GM19099 (cell line): Measurements from ENCODE around the gene PDCD6IP.

Source experiments
- POLR2A ChIP-seq: IDR thresholded peaks from 3 replicates; pipeline ENCODE4 v1.6.1; 2011; ENCODE audit warnings: low read depth; ENCODE audit not compliant: insufficient read length; ENCODE audit errors: extremely low read depth

Gene PDCD6IP

DNA sequence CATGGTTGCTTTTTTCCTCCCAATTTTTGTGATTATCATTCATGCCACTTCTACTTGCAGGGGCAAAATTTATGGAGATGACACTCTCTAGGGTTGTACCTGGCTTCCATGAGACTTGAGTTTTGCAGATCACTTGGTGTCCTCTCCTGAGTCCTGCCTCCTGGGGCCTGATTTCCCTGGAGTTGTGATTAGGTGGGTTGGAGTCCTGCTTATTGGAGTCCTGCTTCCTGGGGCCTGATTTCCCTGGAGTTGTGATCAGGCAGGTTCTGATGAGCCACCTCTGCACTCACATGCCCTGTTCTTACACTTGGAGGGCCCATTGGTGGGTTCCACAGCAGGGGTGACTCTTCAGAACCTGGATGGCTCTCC lies 102.0 kb downstream of the PDCD6IP start:
- TF ChIP-seq POLR2A = no peak

DNA sequence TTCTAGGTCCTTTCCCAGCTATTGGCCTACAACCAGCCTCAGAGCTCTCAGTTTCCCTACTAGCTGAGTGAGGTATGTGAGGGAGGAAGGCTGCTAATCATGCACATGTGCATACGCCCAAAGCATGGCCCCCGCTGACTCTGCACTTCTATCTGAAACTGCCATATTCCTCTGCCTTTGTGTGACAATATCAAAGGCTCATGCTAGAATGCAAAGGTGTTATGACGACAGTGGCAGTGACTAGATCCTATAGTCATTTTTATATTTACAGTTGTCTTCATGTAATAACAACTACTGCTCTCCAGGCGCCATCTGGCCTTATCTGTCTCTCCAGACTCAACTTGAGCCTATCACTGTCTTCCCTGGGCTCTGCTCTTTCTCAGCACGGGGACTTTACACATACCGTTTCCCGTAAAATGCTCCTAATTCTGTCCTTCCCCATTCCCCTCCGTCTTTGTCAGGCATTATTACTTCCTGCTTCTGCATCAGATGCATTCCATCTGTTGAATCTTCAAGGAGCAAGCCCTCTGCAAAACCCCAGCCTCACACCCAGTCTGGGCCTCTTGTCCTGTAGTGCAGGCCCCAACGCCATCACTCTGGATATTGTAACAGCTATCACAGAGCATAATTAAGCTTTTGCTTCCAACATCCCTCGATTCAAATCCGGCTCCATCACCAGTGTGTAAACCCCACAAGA lies 102.5 kb downstream of the PDCD6IP start:
- TF ChIP-seq POLR2A = no peak

DNA sequence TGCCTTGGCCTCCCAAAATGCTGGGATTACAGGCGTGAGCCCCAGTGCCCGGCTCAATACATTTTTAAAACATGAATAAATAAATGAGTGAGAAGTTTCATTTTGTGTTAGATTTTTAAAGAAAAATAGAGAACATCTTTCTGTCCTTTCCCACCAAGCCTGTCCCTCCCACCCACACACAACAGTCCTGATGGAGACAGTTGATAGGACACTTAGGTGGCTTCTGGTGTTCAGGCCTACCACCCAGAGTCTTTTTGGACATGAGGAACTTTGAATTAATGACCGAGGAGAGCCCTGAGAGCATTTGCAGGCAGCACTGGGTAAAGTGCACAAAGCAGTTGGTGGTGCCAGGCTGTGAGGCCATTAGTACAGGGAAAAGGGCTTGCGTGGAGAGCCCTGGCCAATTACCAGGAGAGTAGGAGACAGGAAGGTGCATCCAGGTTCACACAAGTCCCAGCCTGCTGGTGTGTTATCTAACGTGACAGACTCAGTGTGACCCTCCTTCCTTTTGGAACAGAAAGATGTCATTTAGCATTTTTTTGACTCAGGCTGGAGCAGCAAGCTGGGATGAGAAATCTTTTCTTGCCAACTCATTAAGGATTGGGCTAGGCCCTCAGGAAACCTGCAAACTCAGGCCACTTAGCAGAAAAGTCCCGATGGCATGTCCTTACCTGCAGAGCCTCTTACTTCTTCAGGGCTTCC lies 103.6 kb downstream of the PDCD6IP start:
- TF ChIP-seq POLR2A = no peak

DNA sequence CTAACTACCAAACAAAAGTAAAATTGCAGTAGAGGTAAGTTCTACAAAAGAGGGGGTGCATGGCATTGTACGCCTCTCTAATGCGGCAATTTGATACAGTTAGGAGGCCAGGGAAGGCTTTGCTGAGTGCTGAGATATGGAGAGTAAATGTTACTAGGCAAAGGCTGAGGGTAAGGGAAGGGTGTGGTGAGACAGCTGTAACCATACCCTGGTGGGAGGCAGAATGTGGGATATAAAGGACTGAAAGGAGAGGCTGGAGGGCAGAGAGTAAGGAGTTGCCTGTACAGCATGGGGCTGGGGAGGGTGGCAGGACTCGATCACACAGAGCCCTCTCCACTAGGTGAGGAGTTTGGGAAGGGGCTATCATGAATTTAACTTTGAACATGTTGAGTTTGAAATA lies 106.3 kb downstream of the PDCD6IP start:
- TF ChIP-seq POLR2A = no peak

DNA sequence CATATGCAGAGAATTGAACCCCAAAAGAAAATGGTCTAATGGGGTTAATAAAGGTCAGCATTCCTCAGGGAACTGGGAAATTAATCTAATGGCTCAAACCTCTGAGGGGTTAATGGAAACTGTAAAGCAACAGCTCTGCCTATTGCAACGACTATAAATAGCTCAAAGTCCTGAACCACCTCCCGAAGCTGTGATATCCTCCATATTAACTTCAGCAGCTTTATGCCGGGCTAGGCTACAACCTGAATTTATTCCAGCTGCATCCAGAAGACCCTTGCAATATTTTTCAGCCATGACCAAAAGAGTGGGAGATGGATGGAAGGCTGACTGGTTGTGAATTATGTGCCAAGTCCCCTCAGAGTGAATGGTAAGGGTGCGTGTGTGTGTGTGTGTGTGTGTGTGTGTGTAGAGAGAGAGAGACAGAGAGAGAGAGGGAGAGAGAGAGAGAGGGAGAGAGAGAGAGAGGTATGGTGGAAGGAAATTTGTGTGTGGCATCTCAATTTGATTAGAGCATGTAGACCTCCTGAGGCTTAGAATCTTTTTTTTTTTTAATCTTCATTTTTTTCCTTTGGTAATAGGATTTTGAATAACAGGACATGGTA lies 109.9 kb downstream of the PDCD6IP start:
- TF ChIP-seq POLR2A = no peak

DNA sequence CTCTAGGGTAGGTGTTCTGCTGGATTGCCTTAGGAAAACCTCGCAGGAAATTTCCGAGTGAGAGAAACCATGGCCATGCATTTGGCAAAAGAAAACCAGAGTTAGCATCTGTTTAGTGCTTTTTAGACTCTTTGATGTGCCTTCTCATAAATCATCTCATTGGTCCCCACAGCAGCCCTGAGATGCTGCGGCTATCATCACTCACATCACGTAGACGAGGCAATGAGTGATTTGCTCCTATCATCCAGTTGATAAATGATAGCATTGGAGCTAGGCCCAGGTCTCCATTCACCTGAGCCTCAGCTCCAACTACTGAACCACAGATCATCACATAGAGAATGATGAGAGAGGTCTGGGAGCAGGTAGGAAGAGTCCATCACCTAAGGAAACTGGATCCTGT lies 111.1 kb downstream of the PDCD6IP start:
- no peak for TF ChIP-seq POLR2A

DNA sequence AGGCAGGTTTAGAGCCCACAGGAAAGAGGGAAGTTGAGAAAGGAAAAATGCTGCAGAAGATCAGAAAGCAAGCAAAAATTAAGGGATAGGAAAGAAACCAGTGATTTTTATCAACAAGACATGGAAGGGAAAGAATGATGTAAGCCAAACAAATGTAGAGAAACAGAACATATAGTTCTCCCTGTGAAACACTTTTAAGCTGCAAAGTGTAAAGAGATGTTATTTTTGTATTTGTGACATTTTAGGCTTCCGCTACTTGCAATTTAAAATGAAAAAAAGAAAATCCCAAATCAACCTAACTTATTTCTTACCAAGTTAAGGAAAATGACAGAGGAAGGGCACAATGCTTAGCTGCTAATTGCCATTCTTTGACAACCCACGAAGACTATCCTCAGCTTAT lies 111.6 kb downstream of the PDCD6IP start:
- TF ChIP-seq POLR2A = no peak

DNA sequence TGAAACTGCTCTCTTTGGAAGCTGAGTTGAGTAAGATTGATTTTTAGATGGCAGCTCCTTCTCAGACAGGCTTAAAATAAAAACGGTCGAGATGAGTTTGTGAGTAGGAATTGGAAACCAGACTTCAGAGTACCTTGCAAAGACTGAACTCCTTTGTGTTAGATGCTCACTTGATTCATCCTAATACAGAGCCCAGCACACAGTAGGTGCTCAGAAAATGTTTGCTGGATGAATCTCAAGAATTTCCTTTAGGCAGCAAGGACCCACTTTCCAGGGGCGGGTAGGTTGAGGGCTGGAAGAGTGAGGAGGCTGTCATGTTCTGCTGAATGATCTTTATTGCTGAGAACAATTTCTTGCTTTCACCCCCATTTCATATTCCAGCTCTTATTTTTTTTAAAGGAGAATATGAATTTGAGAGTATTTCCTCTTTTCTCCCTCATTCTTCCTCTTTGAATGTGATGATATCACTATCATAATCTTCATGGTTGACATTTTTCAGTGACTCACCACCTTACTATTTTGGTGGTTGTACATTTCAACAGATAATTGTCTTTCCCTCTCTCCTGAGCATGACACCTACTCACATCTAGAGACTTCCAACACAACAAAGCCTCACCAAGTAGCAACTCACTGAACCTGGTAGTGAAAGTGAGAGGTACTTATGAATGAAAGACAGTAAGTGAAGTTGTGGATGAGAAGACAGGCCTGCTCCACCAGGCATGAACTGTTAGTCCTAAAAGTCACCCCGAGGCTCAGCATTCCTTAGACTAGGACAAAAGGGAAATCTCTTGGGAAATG lies 113.3 kb downstream of the PDCD6IP start:
- no peak for TF ChIP-seq POLR2A

DNA sequence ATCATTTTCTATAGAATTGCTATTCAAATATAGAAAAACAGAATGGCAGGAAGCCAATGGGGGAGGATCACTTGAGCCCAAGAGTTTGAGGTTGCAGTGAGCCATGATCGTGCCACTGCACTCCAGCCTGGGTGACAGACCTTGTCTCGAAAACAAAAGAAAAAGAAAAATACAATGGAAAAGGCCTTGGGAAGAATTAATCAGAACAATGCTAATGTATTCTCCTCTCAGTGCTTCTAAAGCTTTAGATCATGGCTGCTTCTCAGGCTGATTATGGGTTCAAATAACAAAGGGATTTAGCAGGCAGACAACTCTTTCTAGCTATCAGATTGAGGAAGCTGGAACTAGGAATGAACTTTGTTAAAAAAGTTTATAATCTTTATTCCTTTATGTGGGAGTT lies 115.8 kb downstream of the PDCD6IP start:
- TF ChIP-seq POLR2A = no peak

DNA sequence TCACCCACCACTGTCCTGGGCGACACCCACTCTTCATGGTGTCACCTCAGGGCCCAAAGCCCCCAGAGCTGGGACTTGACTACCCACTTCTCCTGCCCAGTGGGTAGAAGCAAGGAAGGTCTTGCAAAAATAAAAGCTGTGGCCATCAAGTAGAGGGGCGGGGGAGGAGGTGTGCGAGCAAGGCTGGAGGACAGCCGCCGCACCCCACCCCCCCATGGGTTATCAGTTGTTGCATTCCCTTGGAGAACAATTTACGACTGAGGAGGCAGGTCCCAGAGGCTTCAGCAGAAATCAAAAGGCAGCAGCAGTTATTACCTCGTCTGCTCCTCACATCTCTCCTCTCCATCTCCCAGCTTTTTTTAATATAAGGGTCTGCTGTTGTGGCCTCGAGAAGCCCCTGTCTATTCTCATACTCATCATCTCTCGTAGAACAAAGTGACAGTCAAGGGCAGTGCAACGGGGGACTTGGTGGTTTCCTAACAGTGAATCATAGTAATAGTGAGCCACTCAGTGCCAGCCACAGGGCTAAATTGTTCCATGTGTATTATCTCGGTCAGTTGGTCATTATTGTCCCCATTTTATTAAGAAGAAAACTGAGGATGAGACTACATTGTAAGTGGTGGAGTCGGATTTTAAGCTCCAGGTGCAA lies 116.4 kb downstream of the PDCD6IP start:
- no peak for TF ChIP-seq POLR2A

DNA sequence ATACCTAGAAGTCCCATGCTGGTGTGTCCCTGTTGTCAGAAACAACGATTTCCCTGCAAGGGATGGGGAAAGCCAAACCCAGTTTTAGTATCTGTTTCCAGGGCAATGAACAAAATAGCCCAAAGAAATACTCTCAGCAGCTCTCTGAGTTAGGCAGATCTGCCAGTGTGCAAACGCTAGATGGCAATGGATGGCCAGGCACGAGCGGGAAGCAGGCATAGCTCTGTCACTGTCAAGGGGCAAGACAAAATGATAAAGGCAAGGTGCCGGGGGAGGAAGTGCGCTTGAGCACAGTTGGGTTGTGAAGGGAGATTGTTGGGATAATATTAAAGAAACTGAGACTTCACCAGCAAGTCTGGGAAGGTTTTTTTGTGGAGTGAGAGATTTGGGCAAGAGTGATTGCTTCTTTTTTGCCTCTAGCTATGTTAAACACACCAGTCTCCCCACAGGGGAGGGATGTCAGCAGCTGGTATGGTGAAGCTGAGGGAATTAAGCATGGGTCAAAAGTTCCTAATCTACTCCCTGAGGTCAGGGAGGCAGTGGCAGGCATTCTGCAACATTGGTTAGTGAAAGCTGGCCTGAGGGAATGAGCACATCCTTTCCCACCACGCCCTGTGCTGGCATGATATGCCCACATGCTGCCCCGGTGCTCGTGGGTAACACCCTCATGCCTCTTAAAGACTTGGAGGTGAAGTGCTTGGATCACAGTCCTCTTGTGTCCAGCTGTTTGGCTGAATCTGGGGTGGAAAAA lies 117.5 kb downstream of the PDCD6IP start:
- TF ChIP-seq POLR2A = no peak

DNA sequence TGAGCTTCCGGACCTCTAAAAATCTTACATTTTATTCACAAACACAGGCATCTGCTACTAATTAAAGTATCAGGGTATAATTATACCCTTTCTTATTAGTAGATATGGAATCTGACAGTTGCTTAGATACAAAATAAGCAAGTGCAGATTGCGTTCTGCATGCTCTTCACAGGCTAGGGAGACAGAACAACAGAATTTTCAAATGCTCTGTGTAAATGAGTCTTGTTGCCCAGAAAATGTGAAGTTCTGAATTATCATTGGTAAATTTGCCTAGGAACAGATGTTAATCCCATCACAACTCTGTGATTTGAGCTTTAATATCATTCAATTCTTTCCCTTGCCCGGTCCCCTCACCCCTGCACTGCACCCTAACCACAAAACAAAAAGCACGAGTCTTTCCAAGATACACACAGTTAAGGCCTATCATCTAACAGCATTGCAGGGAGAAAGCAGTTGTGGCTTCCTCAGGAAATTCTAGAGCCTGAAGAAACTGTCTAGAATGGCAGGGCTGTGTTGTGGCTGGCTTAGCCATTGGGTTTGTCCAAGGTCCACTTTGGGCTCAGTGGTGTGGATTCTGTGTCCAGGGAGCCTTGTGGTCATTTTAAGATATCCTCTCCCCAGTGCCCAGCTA lies 119.8 kb downstream of the PDCD6IP start:
- TF ChIP-seq POLR2A = no peak
